GM23338 (cell line): Measurements from ENCODE around the gene OR2B6. TPM values are rescaled to one million over a fixed set of nuclear protein-coding genes. Genes with fewer than 3 reads are reported as not detected.

Source experiments
- ATAC-seq: fragments of 200-7000 bp; cut with Tn5 transposase; 3 replicates; pipeline ENCODE4 v1.9.1; 2020
- DNase-seq: peaks from one replicate; pipeline ENCODE4 v3.0.0-alpha.2; 2015; ENCODE audit warnings: low spot score
- H2AFZ ChIP-seq: fragments of 200-600 bp; sonication (generic); 2 replicates; pipeline ENCODE4 v1.8.0; 2016; ENCODE audit warnings: antibody characterized with exemption, mild to moderate bottlenecking, moderate library complexity
- H3F3A ChIP-seq: fragments of 200-600 bp; sonication (generic); replicated peaks from 2 replicates; pipeline ENCODE4 v1.8.0; 2017; ENCODE audit warnings: antibody characterized with exemption, mixed run types, low read depth
- H3K27ac ChIP-seq: fragments of 200-600 bp; sonication (generic); 2 replicates; pipeline ENCODE4 v1.6.1; 2016; ENCODE audit warnings: low read depth
- H3K27me3 ChIP-seq: fragments of 200-600 bp; sonication (generic); 2 replicates; pipeline ENCODE4 v1.8.0; 2016; ENCODE audit warnings: mild to moderate bottlenecking, mixed run types, moderate library complexity; ENCODE audit not compliant: insufficient read depth
- H3K36me3 ChIP-seq: fragments of 200-600 bp; sonication (generic); 2 replicates; pipeline ENCODE4 v1.8.0; 2016; ENCODE audit warnings: mild to moderate bottlenecking; ENCODE audit not compliant: insufficient read depth
- H3K4me1 ChIP-seq: fragments of 200-600 bp; sonication (generic); 2 replicates; pipeline ENCODE4 v1.8.0; 2016; ENCODE audit warnings: mild to moderate bottlenecking, moderate library complexity; ENCODE audit not compliant: insufficient read depth
- H3K4me2 ChIP-seq: fragments of 200-600 bp; sonication (generic); 2 replicates; pipeline ENCODE4 v1.7.1; 2017; ENCODE audit warnings: mixed run types
- H3K4me3 ChIP-seq: fragments of 200-600 bp; sonication (generic); 2 replicates; pipeline ENCODE4 v1.6.1; 2016; ENCODE audit warnings: mixed run types
- H3K79me2 ChIP-seq: fragments of 200-600 bp; sonication (generic); replicated peaks from 2 replicates; pipeline ENCODE4 v1.8.0; 2017; ENCODE audit warnings: mild to moderate bottlenecking; ENCODE audit not compliant: insufficient read depth
- H3K9me2 ChIP-seq: fragments of 200-600 bp; sonication (generic); 2 replicates; pipeline ENCODE4 v1.8.0; 2017; ENCODE audit not compliant: insufficient read depth
- H4K20me1 ChIP-seq: fragments of 200-600 bp; sonication (generic); replicated peaks from 2 replicates; pipeline ENCODE4 v1.8.0; 2017; ENCODE audit warnings: mild to moderate bottlenecking; ENCODE audit not compliant: insufficient read depth
- H3K27ac Mint-ChIP-seq: 2 replicates; pipeline ENCODE4 v1.8.0; 2020; ENCODE audit warnings: inconsistent platforms, mild to moderate bottlenecking, moderate library complexity, mixed read lengths
- H3K27me3 Mint-ChIP-seq: 3 replicates; pipeline ENCODE4 v1.8.0; 2022; ENCODE audit warnings: low read depth, mild to moderate bottlenecking, moderate library complexity, mixed read lengths, inconsistent platforms; ENCODE audit not compliant: insufficient read depth, poor library complexity
- H3K36me3 Mint-ChIP-seq: 3 replicates; pipeline ENCODE4 v1.8.0; 2021; ENCODE audit warnings: low read depth, mild to moderate bottlenecking, inconsistent platforms, moderate library complexity, mixed read lengths
- H3K4me1 Mint-ChIP-seq: 3 replicates; pipeline ENCODE4 v1.8.0; 2020; ENCODE audit warnings: mild to moderate bottlenecking, inconsistent platforms, mixed read lengths
- H3K4me3 Mint-ChIP-seq: 3 replicates; pipeline ENCODE4 v1.8.0; 2021; ENCODE audit warnings: moderate library complexity, mild to moderate bottlenecking, inconsistent platforms, mixed read lengths
- H3K9me3 Mint-ChIP-seq: 3 replicates; pipeline ENCODE4 v1.8.0; 2020; ENCODE audit warnings: moderate library complexity, mild to moderate bottlenecking, inconsistent platforms, mixed read lengths
- EZH2 ChIP-seq: fragments of 200-600 bp; sonication (generic); IDR thresholded peaks from one replicate; pipeline ENCODE4 v1.8.0; 2017; ENCODE audit warnings: antibody characterized with exemption, mild to moderate bottlenecking, low read depth; ENCODE audit not compliant: unreplicated experiment
- EZH2phosphoT487 ChIP-seq: fragments of 200-600 bp; sonication (generic); IDR thresholded peaks from one replicate; pipeline ENCODE4 v1.8.1; 2018; ENCODE audit warnings: antibody characterized with exemption; ENCODE audit not compliant: unreplicated experiment
- NANOG ChIP-seq: IDR thresholded peaks from 2 replicates; pipeline ENCODE4 v1.6.1; 2016; ENCODE audit warnings: antibody characterized with exemption, borderline replicate concordance
- STAT1 ChIP-seq: IDR thresholded peaks from one replicate; pipeline ENCODE4 v1.6.1; 2016; ENCODE audit warnings: antibody characterized with exemption; ENCODE audit not compliant: unreplicated experiment
- ZNF114 ChIP-seq: fragments of 250-450 bp; sonication (Bioruptor Pico); IDR thresholded peaks from 2 replicates; pipeline ENCODE4 v1.5.0; 2020; ENCODE audit warnings: mild to moderate bottlenecking, moderate library complexity
- polyA plus RNA-seq: library from polyadenylated mRNA; unstranded; fragments of >200 nt; fragmentation: Nextera tagmentation; extraction: Ambion mirVana; gene quantifications from 2 replicates; pipeline ENCODE4 v1.2.1, GENCODE V29; 2016
- total RNA-seq: library from RNA; depleted of rRNA; stranded (reverse); fragments of >200 nt; shearing (Covaris generic); gene quantifications from 2 replicates; pipeline ENCODE4 v1.2.3, GENCODE V29; 2014
- TF ChIP-seq, protein P1 (sequence below): fragments of 250-450 bp; sonication (Bioruptor Pico); IDR thresholded peaks from 2 replicates; pipeline ENCODE4 v1.5.0; 2020; ENCODE audit warnings: mild to moderate bottlenecking, moderate library complexity

OR2B6 gene
- total and polyA plus RNA-seq, 2 experiments from 2014 or later: 0.45 TPM; not detected in 1

DNA sequence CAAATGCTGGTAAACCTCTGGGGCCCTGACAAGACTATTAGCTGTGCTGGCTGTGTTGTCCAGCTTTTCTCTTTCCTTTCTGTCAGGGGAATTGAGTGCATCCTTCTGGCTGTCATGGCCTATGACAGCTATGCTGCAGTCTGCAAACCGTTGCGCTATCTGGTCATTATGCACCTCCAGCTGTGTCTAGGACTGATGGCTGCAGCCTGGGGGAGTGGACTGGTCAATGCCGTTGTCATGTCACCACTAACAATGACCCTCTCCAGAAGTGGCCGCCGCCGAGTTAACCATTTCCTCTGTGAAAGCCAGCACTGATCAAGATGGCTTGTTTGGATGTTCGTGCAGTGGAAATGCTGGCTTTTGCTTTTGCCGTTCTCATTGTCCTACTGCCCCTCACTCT, 20.3 kb downstream of the OR2B6 start (continued):
- TF ChIP-seq, protein P1, sequence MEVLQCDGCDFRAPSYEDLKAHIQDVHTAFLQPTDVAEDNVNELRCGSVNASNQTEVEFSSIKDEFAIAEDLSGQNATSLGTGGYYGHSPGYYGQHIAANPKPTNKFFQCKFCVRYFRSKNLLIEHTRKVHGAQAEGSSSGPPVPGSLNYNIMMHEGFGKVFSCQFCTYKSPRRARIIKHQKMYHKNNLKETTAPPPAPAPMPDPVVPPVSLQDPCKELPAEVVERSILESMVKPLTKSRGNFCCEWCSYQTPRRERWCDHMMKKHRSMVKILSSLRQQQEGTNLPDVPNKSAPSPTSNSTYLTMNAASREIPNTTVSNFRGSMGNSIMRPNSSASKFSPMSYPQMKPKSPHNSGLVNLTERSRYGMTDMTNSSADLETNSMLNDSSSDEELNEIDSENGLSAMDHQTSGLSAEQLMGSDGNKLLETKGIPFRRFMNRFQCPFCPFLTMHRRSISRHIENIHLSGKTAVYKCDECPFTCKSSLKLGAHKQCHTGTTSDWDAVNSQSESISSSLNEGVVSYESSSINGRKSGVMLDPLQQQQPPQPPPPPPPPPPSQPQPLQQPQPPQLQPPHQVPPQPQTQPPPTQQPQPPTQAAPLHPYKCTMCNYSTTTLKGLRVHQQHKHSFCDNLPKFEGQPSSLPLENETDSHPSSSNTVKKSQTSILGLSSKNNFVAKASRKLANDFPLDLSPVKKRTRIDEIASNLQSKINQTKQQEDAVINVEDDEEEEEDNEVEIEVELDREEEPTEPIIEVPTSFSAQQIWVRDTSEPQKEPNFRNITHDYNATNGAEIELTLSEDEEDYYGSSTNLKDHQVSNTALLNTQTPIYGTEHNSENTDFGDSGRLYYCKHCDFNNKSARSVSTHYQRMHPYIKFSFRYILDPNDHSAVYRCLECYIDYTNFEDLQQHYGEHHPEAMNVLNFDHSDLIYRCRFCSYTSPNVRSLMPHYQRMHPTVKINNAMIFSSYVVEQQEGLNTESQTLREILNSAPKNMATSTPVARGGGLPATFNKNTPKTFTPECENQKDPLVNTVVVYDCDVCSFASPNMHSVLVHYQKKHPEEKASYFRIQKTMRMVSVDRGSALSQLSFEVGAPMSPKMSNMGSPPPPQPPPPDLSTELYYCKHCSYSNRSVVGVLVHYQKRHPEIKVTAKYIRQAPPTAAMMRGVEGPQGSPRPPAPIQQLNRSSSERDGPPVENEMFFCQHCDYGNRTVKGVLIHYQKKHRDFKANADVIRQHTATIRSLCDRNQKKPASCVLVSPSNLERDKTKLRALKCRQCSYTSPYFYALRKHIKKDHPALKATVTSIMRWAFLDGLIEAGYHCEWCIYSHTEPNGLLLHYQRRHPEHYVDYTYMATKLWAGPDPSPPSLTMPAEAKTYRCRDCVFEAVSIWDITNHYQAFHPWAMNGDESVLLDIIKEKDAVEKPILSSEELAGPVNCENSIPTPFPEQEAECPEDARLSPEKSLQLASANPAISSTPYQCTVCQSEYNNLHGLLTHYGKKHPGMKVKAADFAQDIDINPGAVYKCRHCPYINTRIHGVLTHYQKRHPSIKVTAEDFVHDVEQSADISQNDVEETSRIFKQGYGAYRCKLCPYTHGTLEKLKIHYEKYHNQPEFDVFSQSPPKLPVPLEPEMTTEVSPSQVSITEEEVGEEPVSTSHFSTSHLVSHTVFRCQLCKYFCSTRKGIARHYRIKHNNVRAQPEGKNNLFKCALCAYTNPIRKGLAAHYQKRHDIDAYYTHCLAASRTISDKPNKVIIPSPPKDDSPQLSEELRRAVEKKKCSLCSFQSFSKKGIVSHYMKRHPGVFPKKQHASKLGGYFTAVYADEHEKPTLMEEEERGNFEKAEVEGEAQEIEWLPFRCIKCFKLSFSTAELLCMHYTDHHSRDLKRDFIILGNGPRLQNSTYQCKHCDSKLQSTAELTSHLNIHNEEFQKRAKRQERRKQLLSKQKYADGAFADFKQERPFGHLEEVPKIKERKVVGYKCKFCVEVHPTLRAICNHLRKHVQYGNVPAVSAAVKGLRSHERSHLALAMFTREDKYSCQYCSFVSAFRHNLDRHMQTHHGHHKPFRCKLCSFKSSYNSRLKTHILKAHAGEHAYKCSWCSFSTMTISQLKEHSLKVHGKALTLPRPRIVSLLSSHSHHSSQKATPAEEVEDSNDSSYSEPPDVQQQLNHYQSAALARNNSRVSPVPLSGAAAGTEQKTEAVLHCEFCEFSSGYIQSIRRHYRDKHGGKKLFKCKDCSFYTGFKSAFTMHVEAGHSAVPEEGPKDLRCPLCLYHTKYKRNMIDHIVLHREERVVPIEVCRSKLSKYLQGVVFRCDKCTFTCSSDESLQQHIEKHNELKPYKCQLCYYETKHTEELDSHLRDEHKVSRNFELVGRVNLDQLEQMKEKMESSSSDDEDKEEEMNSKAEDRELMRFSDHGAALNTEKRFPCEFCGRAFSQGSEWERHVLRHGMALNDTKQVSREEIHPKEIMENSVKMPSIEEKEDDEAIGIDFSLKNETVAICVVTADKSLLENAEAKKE (CRISPR knock-in tag): no peak
- TF ChIP-seq EZH2phosphoT487 (no peak), ZNF114 (CRISPR knock-in tag) (no peak), STAT1 (no peak)

DNA sequence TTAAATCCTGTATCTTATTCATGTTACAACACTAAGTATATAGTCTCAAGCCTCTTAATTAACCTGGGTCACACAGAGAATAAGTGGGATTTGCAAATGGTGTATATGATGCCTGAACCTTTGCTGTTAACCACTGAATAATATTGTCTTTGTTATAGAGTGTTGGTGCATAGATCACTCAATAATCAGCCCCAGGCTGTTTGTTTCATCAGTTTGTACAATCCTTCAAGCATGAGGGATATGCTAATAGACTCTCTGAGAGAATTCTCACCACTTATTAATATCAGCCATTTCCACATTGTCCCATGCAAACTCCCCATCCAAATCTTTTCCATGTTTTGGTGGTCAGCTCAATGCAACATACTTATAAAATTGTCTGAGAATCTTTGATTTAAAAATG, 21.7 kb downstream of the OR2B6 start:
- no peak for ATAC-seq
- H3K9me3 Mint-ChIP-seq: no peaks in the 10 kb centered on the region
- Histone ChIP-seq H3K27me3 (no peaks in the 10 kb centered on the region), H2AFZ (no peak overlapping the region), H3K79me2 (no peaks in the 10 kb centered on the region), H3K4me2 (no peak overlapping the region), H3K9me2 (no peaks in the 10 kb centered on the region), H3F3A (no peaks in the 10 kb centered on the region), H3K36me3 (no peaks in the 10 kb centered on the region), H3K4me1 (no peaks in the 10 kb centered on the region), H4K20me1 (no peaks in the 10 kb centered on the region), H3K4me3 (no peak overlapping the region), H3K27ac (no peak overlapping the region)
- H3K36me3 Mint-ChIP-seq: no peaks in the 10 kb centered on the region
- TF ChIP-seq NANOG: no peak
- TF ChIP-seq STAT1: no peak
- TF ChIP-seq EZH2: no peak
- DNase-seq: no peak
- no peaks in the 10 kb centered on the region for H3K4me1 Mint-ChIP-seq
- H3K27ac Mint-ChIP-seq: no peak overlapping the region
- no peak overlapping the region for H3K4me3 Mint-ChIP-seq
- H3K27me3 Mint-ChIP-seq: no peaks in the 10 kb centered on the region
